IMR-90 (cell line): ENCODE results near the gene UBASH3B. TPM values are rescaled to one million over a fixed set of nuclear protein-coding genes. Genes with fewer than 3 reads are reported as not detected.
A peak's percentile ranks its signal among the peaks of the same experiment; 100 is the strongest.

Source experiments
- ATAC-seq: fragments of 200-7000 bp; cut with Tn5 transposase; 2 replicates; pipeline ENCODE4 v1.9.1; 2020; ENCODE audit warnings: low read depth, mild to moderate bottlenecking, moderate library complexity
- BruUV-seq: library from RNA; stranded (reverse); fragments of 400-500 nt; replicated peaks from 2 replicates; lab custom pipeline; 2021; lab: Mats Ljungman, UMichigan
- CTCF ChIA-PET: fragments of 300-600 bp; formaldehyde crosslinking; extraction: SDS; loops from one replicate; lab custom pipeline; 2021; ENCODE audit warnings: antibody characterized with exemption; lab: Yijun Ruan, JAX
- POLR2A ChIA-PET: fragments of 300-600 bp; sonication (Branson Sonifier 250); formaldehyde crosslinking; loops from one replicate; lab custom pipeline; 2022; ENCODE audit warnings: antibody characterized with exemption; ENCODE audit not compliant: unreplicated experiment; lab: Charles Lee
- DNase-seq: peaks from one replicate; pipeline ENCODE4 v3.0.0; 2013
- H2AFZ ChIP-seq: replicated peaks from 2 replicates; pipeline ENCODE3; 2013; ENCODE audit warnings: low read length, mild to moderate bottlenecking; ENCODE audit not compliant: poor library complexity
- H2AK5ac ChIP-seq: 2 replicates; pipeline ENCODE4 v1.6.1; 2013; ENCODE audit warnings: low read depth, low read length, inconsistent platforms
- H2AK9ac ChIP-seq: replicated peaks from 2 replicates; pipeline ENCODE3; 2013; ENCODE audit warnings: mild to moderate bottlenecking, low read depth, low read length, moderate library complexity; ENCODE audit not compliant: poor library complexity
- H2BK120ac ChIP-seq: 2 replicates; pipeline ENCODE4 v1.6.1; 2013; ENCODE audit warnings: low read depth, low read length, inconsistent platforms
- H2BK15ac ChIP-seq: 3 replicates; pipeline ENCODE4 v1.6.1; 2013; ENCODE audit warnings: low read depth, low read length, inconsistent platforms
- H2BK20ac ChIP-seq: 2 replicates; pipeline ENCODE4 v1.6.1; 2013; ENCODE audit warnings: low read depth, mild to moderate bottlenecking, inconsistent platforms, low read length, moderate library complexity
- H2BK5ac ChIP-seq: 2 replicates; pipeline ENCODE4 v1.6.1; 2013; ENCODE audit warnings: mild to moderate bottlenecking, low read depth, low read length, inconsistent platforms; ENCODE audit not compliant: poor library complexity, severe bottlenecking
- H3K14ac ChIP-seq: replicated peaks from 2 replicates; pipeline ENCODE4 v1.6.1; 2013; ENCODE audit warnings: low read depth, low read length, inconsistent platforms
- H3K18ac ChIP-seq: 2 replicates; pipeline ENCODE4 v1.6.1; 2013; ENCODE audit warnings: low read depth, low read length, control low read depth
- H3K23ac ChIP-seq: 2 replicates; pipeline ENCODE4 v1.6.1; 2013; ENCODE audit warnings: low read depth, low read length, inconsistent platforms
- H3K27ac ChIP-seq: 2 replicates; pipeline ENCODE4 v1.5.1; 2013; ENCODE audit warnings: mild to moderate bottlenecking, control low read depth, low read length; ENCODE audit not compliant: insufficient read depth
- H3K27me3 ChIP-seq: 2 replicates; pipeline ENCODE4 v1.6.1; 2013; ENCODE audit warnings: low read length; ENCODE audit not compliant: control insufficient read depth, insufficient read depth
- H3K36me3 ChIP-seq: 2 replicates; pipeline ENCODE4 v1.6.1; 2013; ENCODE audit warnings: low read length, mixed read lengths; ENCODE audit not compliant: control insufficient read depth, insufficient read depth
- H3K4ac ChIP-seq: 2 replicates; pipeline ENCODE4 v1.6.1; 2013; ENCODE audit warnings: low read depth, low read length, inconsistent platforms
- H3K4me1 ChIP-seq: 2 replicates; pipeline ENCODE4 v1.6.1; 2013; ENCODE audit warnings: low read length, mixed read lengths; ENCODE audit not compliant: control insufficient read depth, insufficient read depth
- H3K4me2 ChIP-seq: 2 replicates; pipeline ENCODE4 v1.6.1; 2013; ENCODE audit warnings: low read depth, mild to moderate bottlenecking, control low read depth, low read length, moderate library complexity
- H3K4me3 ChIP-seq: 2 replicates; pipeline ENCODE4 v1.5.1; 2013; ENCODE audit warnings: low read depth, mild to moderate bottlenecking, control low read depth, low read length, moderate library complexity; ENCODE audit not compliant: insufficient read depth
- H3K56ac ChIP-seq: 2 replicates; pipeline ENCODE4 v1.6.1; 2013; ENCODE audit warnings: low read length, inconsistent platforms; ENCODE audit not compliant: insufficient read depth; ENCODE audit errors: extremely low read depth
- H3K79me1 ChIP-seq, 2 experiments: 2 replicates each; pipeline ENCODE4 v1.6.1; 2013; ENCODE audit warnings: low read length in 2 of 2, inconsistent platforms in 1 of 2, low read depth in 1 of 2
- H3K9ac ChIP-seq: 2 replicates; pipeline ENCODE4 v1.6.1; 2013; ENCODE audit warnings: low read depth, low read length, control low read depth
- H3K9me1 ChIP-seq: 2 replicates; pipeline ENCODE4 v1.6.1; 2013; ENCODE audit warnings: low read length, inconsistent platforms; ENCODE audit not compliant: insufficient read depth
- H3K9me3 ChIP-seq: 2 replicates; pipeline ENCODE4 v1.6.1; 2013; ENCODE audit warnings: low read length; ENCODE audit not compliant: control insufficient read depth, insufficient read depth
- H4K20me1 ChIP-seq: 2 replicates; pipeline ENCODE4 v1.6.1; 2013; ENCODE audit warnings: low read length, inconsistent platforms; ENCODE audit not compliant: insufficient read depth
- H4K5ac ChIP-seq: 2 replicates; pipeline ENCODE4 v1.6.1; 2013; ENCODE audit warnings: mild to moderate bottlenecking, low read depth, low read length, control low read depth
- H4K8ac ChIP-seq, 2 experiments: 2 replicates each; pipeline ENCODE4 v1.6.1; 2013; ENCODE audit warnings: low read depth in 2 of 2, low read length in 2 of 2, control low read depth in 1 of 2, inconsistent platforms in 1 of 2
- H4K91ac ChIP-seq: 2 replicates; pipeline ENCODE4 v1.6.1; 2013; ENCODE audit warnings: low read depth, low read length, inconsistent platforms; ENCODE audit not compliant: insufficient read depth
- CEBPB ChIP-seq: IDR thresholded peaks from 2 replicates; pipeline ENCODE4 v1.6.1; 2012; ENCODE audit warnings: low read depth, low read length, improper control_type of control experiment
- CHD1 ChIP-seq: IDR thresholded peaks from 2 replicates; pipeline ENCODE4 v1.6.1; 2012; ENCODE audit warnings: low read depth, low read length, improper control_type of control experiment
- FOS ChIP-seq: fragments of 150-350 bp; IDR thresholded peaks from 2 replicates; pipeline ENCODE4 v1.6.1; 2016; ENCODE audit warnings: low read depth, low read length
- MAFK ChIP-seq: IDR thresholded peaks from 2 replicates; pipeline ENCODE4 v1.6.1; 2012; ENCODE audit warnings: low read depth, low read length, improper control_type of control experiment
- MAZ ChIP-seq: IDR thresholded peaks from 2 replicates; pipeline ENCODE4 v1.6.1; 2012; ENCODE audit warnings: low read depth, mild to moderate bottlenecking, low read length, improper control_type of control experiment, moderate library complexity, borderline replicate concordance
- MXI1 ChIP-seq: IDR thresholded peaks from 2 replicates; pipeline ENCODE4 v1.6.1; 2012; ENCODE audit warnings: low read depth, mild to moderate bottlenecking, low read length, moderate library complexity, borderline replicate concordance
- NFE2L2 ChIP-seq: fragments of 150-350 bp; IDR thresholded peaks from 2 replicates; pipeline ENCODE4 v1.6.1; 2016; ENCODE audit warnings: low read depth, mild to moderate bottlenecking, low read length
- RCOR1 ChIP-seq: IDR thresholded peaks from 2 replicates; pipeline ENCODE4 v1.6.1; 2012; ENCODE audit warnings: mild to moderate bottlenecking, low read length, improper control_type of control experiment; ENCODE audit not compliant: insufficient replicate concordance
- WGBS, 2 experiments: methylation state at CpG; one replicate each; pipeline versions ENCODE4 v1.1.5 to v1.1.7; 2013; ENCODE audit warnings: missing lambda C conversion rate in 2 of 2; ENCODE audit not compliant: insufficient read length in 1 of 2; ENCODE audit errors: extremely low coverage in 2 of 2; 5-methylcytosine and 5-hydroxymethylcytosine counted together
- dilution Hi-C: fragments of 300-500 bp; cut with HindIII; formaldehyde crosslinking; loops from one replicate; pipeline ENCODE4 v1.14.3; 2018; ENCODE audit warnings: low sequenced_read_pairs; ENCODE audit not compliant: unreplicated experiment
- in situ Hi-C: fragments of 300-500 bp; cut with MboI; formaldehyde crosslinking; loops from 3 replicates; pipeline ENCODE4 v1.14.3; 2019; ENCODE audit warnings: low sequenced_read_pairs, inconsistent platforms, mixed read lengths
- intact Hi-C: fragments of 100-400 bp; cut with micrococcal nuclease; formaldehyde crosslinking; loops from 2 replicates; pipeline ENCODE4 v1.10.0; 2022
- polyA plus RNA-seq, 3 experiments: library from polyadenylated mRNA; depleted of rRNA; stranded (reverse); fragments of >200 nt; gene quantifications; 2 replicates each; pipeline ENCODE4 v1.2.3, GENCODE V29; 2012; ENCODE audit warnings: low replicate concordance in 1 of 3
- total RNA-seq: library from RNA; depleted of rRNA; stranded (reverse); fragments of >200 nt; gene quantifications from 2 replicates; pipeline ENCODE4 v1.2.3, GENCODE V29; 2012
- TF ChIP-seq, protein P1 (sequence below): fragments of 150-350 bp; IDR thresholded peaks from 2 replicates; pipeline ENCODE4 v1.6.1; 2017; ENCODE audit warnings: mild to moderate bottlenecking, antibody characterized with exemption, low read length, low read depth
- TF ChIP-seq, protein P2 (sequence below): conservative IDR thresholded peaks from 2 replicates; pipeline ENCODE4 v1.5.1; 2012; ENCODE audit warnings: mild to moderate bottlenecking, low read depth, low read length, improper control_type of control experiment
- TF ChIP-seq, protein P3 (sequence below): fragments of 150-350 bp; IDR thresholded peaks from 2 replicates; pipeline ENCODE4 v1.6.1; 2016; ENCODE audit warnings: low read depth, mild to moderate bottlenecking, low read length, moderate library complexity, borderline replicate concordance

Gene UBASH3B
- total and polyA plus RNA-seq, 2 of the 4 experiments (the other 2 are of a cell fraction), result 27.2 to 48.0 TPM

DNA sequence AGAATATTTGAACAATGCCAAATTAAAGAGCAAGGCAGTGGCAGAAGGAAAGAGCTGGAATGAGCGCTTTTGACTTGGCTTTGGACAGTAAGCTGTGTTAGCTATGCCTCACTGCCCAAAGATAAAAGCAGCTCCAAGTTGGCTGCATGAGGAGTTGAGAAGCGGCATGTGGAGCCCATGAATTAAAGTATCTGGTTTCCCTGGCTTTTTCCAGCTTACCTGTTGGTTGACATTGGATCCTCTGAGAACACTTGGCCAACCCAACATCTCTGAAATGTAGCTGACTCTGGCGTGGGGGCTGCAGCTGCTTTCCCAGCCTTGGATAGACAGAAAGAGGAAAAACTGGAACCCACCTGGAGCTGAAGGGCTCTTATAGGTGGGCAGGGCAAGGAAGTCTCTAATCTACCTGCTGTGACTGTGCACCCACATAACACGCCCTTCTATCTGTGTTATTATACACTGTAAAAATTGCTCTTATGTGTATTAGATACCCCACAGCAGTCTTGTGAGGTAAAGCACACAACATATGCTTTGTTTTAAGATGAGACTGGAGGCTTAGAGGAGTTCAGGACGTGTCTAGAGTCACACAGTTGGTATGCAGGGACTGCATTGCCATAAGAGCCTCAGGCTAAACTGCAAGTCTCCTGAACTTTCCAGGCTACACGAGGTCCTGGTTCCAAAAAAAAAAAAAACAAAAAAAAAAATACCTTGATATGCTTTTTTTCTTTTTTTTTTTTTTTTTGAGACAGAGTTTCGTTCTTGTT lies 5.8 kb downstream of the UBASH3B start:
- dilution Hi-C loops, result no loop called here
- Histone ChIP-seq H4K20me1 (peaks cover 44% of the 10 kb centered on the region), H3K79me1 (peaks cover 26 to 89% of the 10 kb centered on the region in 2 experiments), H3K4me2 (0 out of 2 replicates have a peak overlapping the region, but pooled peaks have one; percentile 29), H3K9ac (no peak overlapping the region), H2BK5ac (peak overlapping the region; percentile 35), H3K27ac (peak overlapping the region; percentile 43; the same call in 1 of the 2 replicates), H2AK9ac (peak overlapping the region; percentile 1), H3K14ac (0 out of 2 replicates have a peak overlapping the region, but pooled peaks have one; percentile 5), H3K23ac (peak overlapping the region; percentile 57), H3K27me3 (no peaks in the 10 kb centered on the region), H3K9me3 (no peaks in the 10 kb centered on the region), H2AFZ (no peak overlapping the region), H2BK20ac (no peak overlapping the region), H3K18ac (no peak overlapping the region), H2BK120ac (0 out of 2 replicates have a peak overlapping the region, but pooled peaks have one; percentile 7), H3K4ac (peak overlapping the region; percentile 37), H3K36me3 (peaks cover 4% of the 10 kb centered on the region; the same call in 1 of the 2 replicates), H4K91ac (peak overlapping the region; percentile 54), H4K5ac (no peak overlapping the region), H2BK15ac (peak overlapping the region; percentile 43; the same call in 1 of the 3 replicates), H3K4me3 (no peak overlapping the region), H3K9me1 (peaks cover 33% of the 10 kb centered on the region), H3K4me1 (peaks cover 24% of the 10 kb centered on the region), H3K56ac (no peak overlapping the region), H4K8ac (peak overlapping the region in 1 of 2 experiments; percentile 11; a peak in 2 of 4 replicates), H2AK5ac (peak overlapping the region; percentile 72; the same call in 1 of the 2 replicates)
- TF ChIP-seq RCOR1 (no peak), CHD1 (no peak), MXI1 (no peak), MAZ (no peak), MAFK (no peak), FOS (no peak), CEBPB (no peak), NFE2L2 (no peak)
- TF ChIP-seq, protein P1, sequence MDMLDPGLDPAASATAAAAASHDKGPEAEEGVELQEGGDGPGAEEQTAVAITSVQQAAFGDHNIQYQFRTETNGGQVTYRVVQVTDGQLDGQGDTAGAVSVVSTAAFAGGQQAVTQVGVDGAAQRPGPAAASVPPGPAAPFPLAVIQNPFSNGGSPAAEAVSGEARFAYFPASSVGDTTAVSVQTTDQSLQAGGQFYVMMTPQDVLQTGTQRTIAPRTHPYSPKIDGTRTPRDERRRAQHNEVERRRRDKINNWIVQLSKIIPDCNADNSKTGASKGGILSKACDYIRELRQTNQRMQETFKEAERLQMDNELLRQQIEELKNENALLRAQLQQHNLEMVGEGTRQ, result no peak
- TF ChIP-seq, protein P2, sequence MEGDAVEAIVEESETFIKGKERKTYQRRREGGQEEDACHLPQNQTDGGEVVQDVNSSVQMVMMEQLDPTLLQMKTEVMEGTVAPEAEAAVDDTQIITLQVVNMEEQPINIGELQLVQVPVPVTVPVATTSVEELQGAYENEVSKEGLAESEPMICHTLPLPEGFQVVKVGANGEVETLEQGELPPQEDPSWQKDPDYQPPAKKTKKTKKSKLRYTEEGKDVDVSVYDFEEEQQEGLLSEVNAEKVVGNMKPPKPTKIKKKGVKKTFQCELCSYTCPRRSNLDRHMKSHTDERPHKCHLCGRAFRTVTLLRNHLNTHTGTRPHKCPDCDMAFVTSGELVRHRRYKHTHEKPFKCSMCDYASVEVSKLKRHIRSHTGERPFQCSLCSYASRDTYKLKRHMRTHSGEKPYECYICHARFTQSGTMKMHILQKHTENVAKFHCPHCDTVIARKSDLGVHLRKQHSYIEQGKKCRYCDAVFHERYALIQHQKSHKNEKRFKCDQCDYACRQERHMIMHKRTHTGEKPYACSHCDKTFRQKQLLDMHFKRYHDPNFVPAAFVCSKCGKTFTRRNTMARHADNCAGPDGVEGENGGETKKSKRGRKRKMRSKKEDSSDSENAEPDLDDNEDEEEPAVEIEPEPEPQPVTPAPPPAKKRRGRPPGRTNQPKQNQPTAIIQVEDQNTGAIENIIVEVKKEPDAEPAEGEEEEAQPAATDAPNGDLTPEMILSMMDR, result no peak
- TF ChIP-seq, protein P3, sequence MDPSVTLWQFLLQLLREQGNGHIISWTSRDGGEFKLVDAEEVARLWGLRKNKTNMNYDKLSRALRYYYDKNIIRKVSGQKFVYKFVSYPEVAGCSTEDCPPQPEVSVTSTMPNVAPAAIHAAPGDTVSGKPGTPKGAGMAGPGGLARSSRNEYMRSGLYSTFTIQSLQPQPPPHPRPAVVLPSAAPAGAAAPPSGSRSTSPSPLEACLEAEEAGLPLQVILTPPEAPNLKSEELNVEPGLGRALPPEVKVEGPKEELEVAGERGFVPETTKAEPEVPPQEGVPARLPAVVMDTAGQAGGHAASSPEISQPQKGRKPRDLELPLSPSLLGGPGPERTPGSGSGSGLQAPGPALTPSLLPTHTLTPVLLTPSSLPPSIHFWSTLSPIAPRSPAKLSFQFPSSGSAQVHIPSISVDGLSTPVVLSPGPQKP, result no peak
- intact Hi-C loops, result no loop called here
- ATAC-seq, result peak; percentile 63
- BruUV-seq, result no TSS peak
- ChIA-PET CTCF (interaction anchor here (0.5 to 2.0 kb wide), 3 partner anchors 84 to 202 kb away, joined by 3 to 7 read pairs (median 3); no protein-coding TSS in a partner anchor), POLR2A (no interaction called here)
- peak; percentile 83 for DNase-seq
- in situ Hi-C loops, result no loop called here
- WGBS, 2 experiments, result no CpG with 5 or more reads among the region's 7 CpGs
